B cell (primary cell): ENCODE measurements around the gene ARHGAP22.

ENCODE experiments used
- EZH2 ChIP-seq: IDR thresholded peaks from 2 replicates; pipeline ENCODE4 v1.6.1; 2012; ENCODE audit warnings: borderline replicate concordance, low read depth, mild to moderate bottlenecking, moderate library complexity, low read length; ENCODE audit not compliant: insufficient read depth, poor library complexity, severe bottlenecking
- TF ChIP-seq, protein P1 (sequence below): fragments of 200-600 bp; IDR thresholded peaks from one replicate; pipeline ENCODE4 v1.8.0; 2022; ENCODE audit warnings: antibody characterized with exemption, mild to moderate bottlenecking

DNA sequence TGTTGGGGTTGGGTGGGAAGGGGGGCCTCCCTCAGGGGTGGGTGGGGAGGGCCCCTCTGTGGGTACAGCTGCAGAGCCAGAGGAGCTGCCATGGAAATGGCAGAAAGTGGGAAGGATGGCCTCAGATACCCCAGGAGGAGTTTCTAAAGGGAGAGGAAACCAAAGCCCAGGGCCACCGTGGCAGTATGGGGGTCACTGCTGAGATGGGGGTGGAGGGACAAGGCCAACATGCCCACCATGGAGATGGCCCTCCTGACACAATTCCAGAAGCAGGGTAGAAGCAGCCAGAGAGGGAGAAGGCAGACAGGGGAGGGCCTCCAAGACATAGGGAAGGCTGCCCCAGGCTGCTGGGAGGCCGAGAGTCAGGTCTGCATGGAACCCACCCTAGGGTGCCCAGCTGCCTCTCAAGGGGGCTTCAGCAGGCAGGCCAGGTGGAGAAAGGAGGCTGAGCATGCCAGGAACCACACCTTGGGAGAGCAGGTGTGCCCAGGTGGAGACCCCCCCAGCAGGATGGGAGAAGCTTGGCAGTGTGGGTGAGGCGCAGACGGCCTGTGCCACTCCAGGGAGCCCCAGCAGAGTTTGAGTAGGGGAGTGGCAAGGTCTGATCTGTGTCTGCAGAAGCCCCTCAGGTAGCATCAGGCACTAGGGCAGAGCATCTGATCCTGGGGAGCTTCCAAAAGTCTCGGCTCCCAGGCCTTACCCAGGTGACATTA lies 146.8 kb downstream of the ARHGAP22 start:
- TF ChIP-seq, protein P1, sequence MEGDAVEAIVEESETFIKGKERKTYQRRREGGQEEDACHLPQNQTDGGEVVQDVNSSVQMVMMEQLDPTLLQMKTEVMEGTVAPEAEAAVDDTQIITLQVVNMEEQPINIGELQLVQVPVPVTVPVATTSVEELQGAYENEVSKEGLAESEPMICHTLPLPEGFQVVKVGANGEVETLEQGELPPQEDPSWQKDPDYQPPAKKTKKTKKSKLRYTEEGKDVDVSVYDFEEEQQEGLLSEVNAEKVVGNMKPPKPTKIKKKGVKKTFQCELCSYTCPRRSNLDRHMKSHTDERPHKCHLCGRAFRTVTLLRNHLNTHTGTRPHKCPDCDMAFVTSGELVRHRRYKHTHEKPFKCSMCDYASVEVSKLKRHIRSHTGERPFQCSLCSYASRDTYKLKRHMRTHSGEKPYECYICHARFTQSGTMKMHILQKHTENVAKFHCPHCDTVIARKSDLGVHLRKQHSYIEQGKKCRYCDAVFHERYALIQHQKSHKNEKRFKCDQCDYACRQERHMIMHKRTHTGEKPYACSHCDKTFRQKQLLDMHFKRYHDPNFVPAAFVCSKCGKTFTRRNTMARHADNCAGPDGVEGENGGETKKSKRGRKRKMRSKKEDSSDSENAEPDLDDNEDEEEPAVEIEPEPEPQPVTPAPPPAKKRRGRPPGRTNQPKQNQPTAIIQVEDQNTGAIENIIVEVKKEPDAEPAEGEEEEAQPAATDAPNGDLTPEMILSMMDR = no peak
- TF ChIP-seq EZH2 = no peak
